ENCODE results near the gene CACNB3. TPM values are rescaled to one million over a fixed set of nuclear protein-coding genes. Genes with fewer than 3 reads are reported as not detected.
"Not testable (repeated sequence)": the region's sequence is repeated elsewhere in the genome, so short reads cannot be mapped to it uniquely, and the experiment has no call there.

The CACNB3 gene
- total and polyA plus RNA-seq, 2 of the 13 experiments (the other 11 are each of a cell fraction or from before 2014, with no cell fraction given): 0.29 to 0.54 TPM

DNA sequence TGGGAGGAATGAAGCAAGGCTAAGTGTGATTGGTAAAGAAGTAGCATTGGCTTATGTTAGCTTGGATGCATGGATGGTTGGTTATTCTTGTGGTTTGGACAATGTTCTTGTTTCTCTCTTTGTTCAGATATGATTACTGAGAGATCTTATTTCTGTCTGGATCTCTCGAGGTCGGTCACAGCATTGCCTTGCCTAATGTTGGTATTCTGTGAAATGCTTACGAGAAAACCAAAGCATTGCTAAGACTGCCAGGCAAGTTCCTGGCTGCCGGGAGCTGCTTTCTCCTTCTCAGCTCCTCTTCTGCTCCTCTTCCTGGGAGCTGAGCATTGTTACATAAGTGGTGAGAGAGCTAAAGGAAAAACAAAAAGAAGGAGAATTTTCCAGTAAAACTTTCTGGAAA is 54.8 kb downstream of the CACNB3 start:
- Histone ChIP-seq H3K4me2 (ENCODE audit: low read depth, low read length) (no peak overlapping the region), H3K9me3 (ENCODE audit: low read length) (no peaks in the 10 kb centered on the region), H3K27ac (ENCODE audit: extremely low read length, insufficient read depth, low read length) (no peak overlapping the region), H2AFZ (ENCODE audit: low read length) (no peak overlapping the region), H3K36me3 (replicated peaks in 1 of 2; ENCODE audit: control insufficient read depth in 1 of 2, insufficient read depth in 2 of 2, low read length in 2 of 2) (no peaks in the 10 kb centered on the region), H3K4me3 (replicated peaks in 1 of 3; ENCODE audit: insufficient read depth in 1 of 3, low read depth in 2 of 3, low read length in 3 of 3) (no peak overlapping the region), H3K4me1 (ENCODE audit: insufficient read depth, low read length) (peaks cover 20% of the 10 kb centered on the region), H3K27me3 (ENCODE audit: control insufficient read depth in 1 of 2, insufficient read depth in 2 of 2, low read length in 2 of 2) (peaks cover 2 to 16% of the 10 kb centered on the region in 2 experiments; a peak in 4 of 5 replicates), H4K20me1 (ENCODE audit: insufficient read depth, low read length) (no peaks in the 10 kb centered on the region), H3K9ac (ENCODE audit: insufficient read depth, low read depth, low read length) (no peak overlapping the region), H3K79me2 (ENCODE audit: insufficient read depth, low read length) (no peaks in the 10 kb centered on the region)
- TF ChIP-seq ZNF549 (CRISPR knock-in tag; IDR thresholded peaks at IDR 0.05) (no peak), YEATS2 (CRISPR knock-in tag; IDR thresholded peaks at IDR 0.05; ENCODE audit: borderline replicate concordance) (no peak), ARID5B (CRISPR knock-in tag; IDR thresholded peaks at IDR 0.05) (no peak), MEIS2 (CRISPR knock-in tag; IDR thresholded peaks at IDR 0.05) (no peak), GATAD1 (CRISPR knock-in tag; IDR thresholded peaks at IDR 0.05) (no peak), TRIM22 (IDR thresholded peaks at IDR 0.05) (no peak)
- TF ChIP-seq, protein P1, sequence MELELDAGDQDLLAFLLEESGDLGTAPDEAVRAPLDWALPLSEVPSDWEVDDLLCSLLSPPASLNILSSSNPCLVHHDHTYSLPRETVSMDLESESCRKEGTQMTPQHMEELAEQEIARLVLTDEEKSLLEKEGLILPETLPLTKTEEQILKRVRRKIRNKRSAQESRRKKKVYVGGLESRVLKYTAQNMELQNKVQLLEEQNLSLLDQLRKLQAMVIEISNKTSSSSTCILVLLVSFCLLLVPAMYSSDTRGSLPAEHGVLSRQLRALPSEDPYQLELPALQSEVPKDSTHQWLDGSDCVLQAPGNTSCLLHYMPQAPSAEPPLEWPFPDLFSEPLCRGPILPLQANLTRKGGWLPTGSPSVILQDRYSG (CRISPR knock-in tag; IDR thresholded peaks at IDR 0.05): no peak
- intact Hi-C loops (cut with micrococcal nuclease; ENCODE audit: unreplicated experiment) (no loop called here), in situ Hi-C loops (cut with HindIII; ENCODE audit: extremely low pct_ligation_motif_present, low pct_unique_long_range_greater_than_20kb) (no loop called here)
- POLR2A ChIA-PET: interaction anchor here (1.0 kb wide), 3 partner anchors 8 to 14 kb away, joined by 3 to 4 read pairs (median 4); no protein-coding TSS in a partner anchor
- FAIRE-seq: no peak
- no peak for DNase-seq (ENCODE audit: low spot score)
- 30% methylated on average over 4 of the region's 4 CpGs for WGBS (ENCODE audit: low lambda C conversion rate)
- ATAC-seq: no peak
- CTCF ChIA-PET (ENCODE audit: low intra/inter-chr PET ratio, low total read pairs): no interaction called here
- BruUV-seq (replicated peaks): no TSS peak

DNA sequence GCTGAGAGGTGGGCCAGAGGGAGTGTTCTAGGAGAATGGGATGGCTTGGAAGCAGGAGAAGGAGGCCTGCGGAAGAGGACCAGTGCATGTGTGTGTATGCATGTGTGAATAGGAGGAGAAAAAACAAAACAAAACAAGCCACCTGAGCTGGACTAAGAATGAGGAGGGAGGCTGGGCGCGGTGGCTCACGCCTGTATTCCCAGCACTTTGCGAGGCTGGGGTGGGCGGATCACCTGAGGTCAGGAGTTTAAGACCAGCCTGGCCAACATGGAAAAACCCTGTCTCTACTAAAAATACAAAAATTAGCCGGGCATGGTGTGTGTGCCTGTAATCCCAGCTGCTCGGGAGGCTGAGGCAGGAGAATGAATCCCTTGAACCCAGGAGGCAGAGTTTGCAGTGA is 55.2 kb downstream of the CACNB3 start:
- in situ Hi-C loops (cut with HindIII; ENCODE audit: extremely low pct_ligation_motif_present, low pct_unique_long_range_greater_than_20kb); H3K9me3 ChIP-seq (ENCODE audit: low read length); FAIRE-seq; ATAC-seq; BruUV-seq (replicated peaks); H3K36me3 ChIP-seq (replicated peaks in 1 of 2; ENCODE audit: control insufficient read depth in 1 of 2, insufficient read depth in 2 of 2, low read length in 2 of 2); H3K4me3 ChIP-seq (replicated peaks in 1 of 3; ENCODE audit: insufficient read depth in 1 of 3, low read depth in 2 of 3, low read length in 3 of 3); intact Hi-C loops (cut with micrococcal nuclease; ENCODE audit: unreplicated experiment); H3K4me2 ChIP-seq (ENCODE audit: low read depth, low read length); H3K9ac ChIP-seq (ENCODE audit: insufficient read depth, low read depth, low read length); CTCF ChIA-PET (ENCODE audit: low intra/inter-chr PET ratio, low total read pairs); H2AFZ ChIP-seq (ENCODE audit: low read length); H3K79me2 ChIP-seq (ENCODE audit: insufficient read depth, low read length); DNase-seq (ENCODE audit: low spot score); H4K20me1 ChIP-seq (ENCODE audit: insufficient read depth, low read length); H3K27ac ChIP-seq (ENCODE audit: extremely low read length, insufficient read depth, low read length): not testable (repeated sequence)
- Histone ChIP-seq H3K4me1 (ENCODE audit: insufficient read depth, low read length) (peaks cover 20% of the 10 kb centered on the region), H3K27me3 (ENCODE audit: control insufficient read depth in 1 of 2, insufficient read depth in 2 of 2, low read length in 2 of 2) (peaks cover 2 to 16% of the 10 kb centered on the region in 2 experiments; a peak in 4 of 5 replicates)
- WGBS (ENCODE audit: low lambda C conversion rate): 24% methylated on average over 8 of the region's 8 CpGs
- POLR2A ChIA-PET: interaction anchor here (1.0 kb wide), 3 partner anchors 8 to 13 kb away, joined by 3 to 4 read pairs (median 4); no protein-coding TSS in a partner anchor
